Measurements from ENCODE around the gene VKORC1L1. TPM values are rescaled to one million over a fixed set of nuclear protein-coding genes. Genes with fewer than 3 reads are reported as not detected.
"Not testable (repeated sequence)": the region's sequence is repeated elsewhere in the genome, so short reads cannot be mapped to it uniquely, and the experiment has no call there.

Gene VKORC1L1
- total RNA-seq, 1 experiment from 2014 or later: 31.7 TPM

DNA sequence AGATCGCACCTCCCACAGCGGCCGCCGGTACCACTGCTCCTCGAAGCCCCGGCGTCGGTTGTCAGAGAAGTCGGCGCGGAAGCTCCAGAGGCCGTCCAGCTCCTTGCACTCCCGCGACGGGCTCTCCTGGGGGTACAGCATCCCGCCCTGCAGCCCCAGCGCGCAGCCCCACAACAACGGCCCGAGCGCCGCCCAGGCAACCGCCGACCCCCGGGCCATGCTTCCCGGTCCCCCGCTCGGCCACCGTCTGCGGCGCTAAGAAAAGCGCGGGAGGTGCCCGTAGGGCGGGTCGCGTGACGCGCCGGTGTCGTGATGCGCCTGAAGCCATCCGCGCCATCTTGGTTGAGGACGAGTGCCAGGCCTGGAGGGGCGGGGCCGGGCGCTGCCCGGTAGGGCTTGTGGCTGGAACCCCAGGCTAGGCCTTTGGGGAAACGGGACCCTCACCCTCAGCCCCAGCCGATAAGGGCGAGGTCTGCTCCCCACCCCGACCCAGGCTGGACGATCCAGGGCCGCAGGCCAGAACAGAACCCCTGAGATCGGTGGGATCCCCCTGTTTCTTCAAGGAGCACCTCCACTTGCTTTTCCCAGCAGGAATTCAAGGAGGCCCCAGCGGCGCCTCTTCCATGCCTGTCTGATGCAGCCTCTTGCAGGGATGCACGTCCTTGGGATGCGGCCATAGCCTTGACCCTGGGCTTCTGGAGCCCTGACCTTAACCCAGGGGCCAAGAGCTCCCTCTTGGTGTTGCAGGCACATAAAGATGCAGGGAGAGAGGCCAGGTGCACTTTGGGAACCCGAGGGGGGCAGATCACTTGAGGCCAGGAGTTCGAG is 109.3 kb downstream of the VKORC1L1 start, which contains the start of gene GUSB:
Gene GUSB, minus strand, starts transcription at position 249 of the 828 bp plus-strand sequence. Its CDS starts 30 bp downstream, at position 219.
- H3K4me2 ChIP-seq: peak within 1 kb of the TSS; percentile 91
- intact Hi-C loops (cut with micrococcal nuclease; ENCODE audit: unreplicated experiment): loop anchor here (5.0 kb wide), 1 partner anchor 130 kb away; the partner anchor contains the start of gene CRCP
- H3K9me3 ChIP-seq (ENCODE audit: insufficient read depth, low read depth): no peaks in the 10 kb centered on the region
- CTCF ChIA-PET: no interaction called here
- H3K27ac ChIP-seq: peak within 1 kb of the TSS; percentile 23; the same call in 1 of the 2 replicates
- H3K79me2 ChIP-seq (ENCODE audit: low read depth): peaks cover 19% of the 10 kb centered on the region
- H2AFZ ChIP-seq: peak within 1 kb of the TSS; percentile 97
- H3K9me2 ChIP-seq (ENCODE audit: insufficient read depth): no peaks in the 10 kb centered on the region
- no peaks in the 10 kb centered on the region for H3K36me3 ChIP-seq (ENCODE audit: low read depth)
- peak within 1 kb of the TSS; percentile 80 for H3K4me3 ChIP-seq
- DNase-seq: peak; percentile 72 to 91
- no TSS peak for BruUV-seq (replicated peaks)
- POLR2A ChIA-PET (ENCODE audit: unreplicated experiment): interaction anchor here (0.6 kb wide), 2 partner anchors 212 to 783 kb away, joined by 3 read pairs; no protein-coding TSS in a partner anchor
- H3F3A ChIP-seq (ENCODE audit: insufficient read depth, low read depth): peaks cover 9% of the 10 kb centered on the region
- peaks cover 25% of the 10 kb centered on the region for H3K4me1 ChIP-seq (replicated peaks; ENCODE audit: insufficient read depth)
- no peaks in the 10 kb centered on the region for H4K20me1 ChIP-seq (ENCODE audit: insufficient read depth)
- H3K27me3 ChIP-seq (ENCODE audit: insufficient read depth, low read depth): no peaks in the 10 kb centered on the region
- TF ChIP-seq EZH2 (IDR thresholded peaks at IDR 0.05; ENCODE audit: low read depth): no peak
- TF ChIP-seq, protein P1, sequence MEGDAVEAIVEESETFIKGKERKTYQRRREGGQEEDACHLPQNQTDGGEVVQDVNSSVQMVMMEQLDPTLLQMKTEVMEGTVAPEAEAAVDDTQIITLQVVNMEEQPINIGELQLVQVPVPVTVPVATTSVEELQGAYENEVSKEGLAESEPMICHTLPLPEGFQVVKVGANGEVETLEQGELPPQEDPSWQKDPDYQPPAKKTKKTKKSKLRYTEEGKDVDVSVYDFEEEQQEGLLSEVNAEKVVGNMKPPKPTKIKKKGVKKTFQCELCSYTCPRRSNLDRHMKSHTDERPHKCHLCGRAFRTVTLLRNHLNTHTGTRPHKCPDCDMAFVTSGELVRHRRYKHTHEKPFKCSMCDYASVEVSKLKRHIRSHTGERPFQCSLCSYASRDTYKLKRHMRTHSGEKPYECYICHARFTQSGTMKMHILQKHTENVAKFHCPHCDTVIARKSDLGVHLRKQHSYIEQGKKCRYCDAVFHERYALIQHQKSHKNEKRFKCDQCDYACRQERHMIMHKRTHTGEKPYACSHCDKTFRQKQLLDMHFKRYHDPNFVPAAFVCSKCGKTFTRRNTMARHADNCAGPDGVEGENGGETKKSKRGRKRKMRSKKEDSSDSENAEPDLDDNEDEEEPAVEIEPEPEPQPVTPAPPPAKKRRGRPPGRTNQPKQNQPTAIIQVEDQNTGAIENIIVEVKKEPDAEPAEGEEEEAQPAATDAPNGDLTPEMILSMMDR (conservative IDR thresholded peaks at IDR 0.05): no peak

DNA sequence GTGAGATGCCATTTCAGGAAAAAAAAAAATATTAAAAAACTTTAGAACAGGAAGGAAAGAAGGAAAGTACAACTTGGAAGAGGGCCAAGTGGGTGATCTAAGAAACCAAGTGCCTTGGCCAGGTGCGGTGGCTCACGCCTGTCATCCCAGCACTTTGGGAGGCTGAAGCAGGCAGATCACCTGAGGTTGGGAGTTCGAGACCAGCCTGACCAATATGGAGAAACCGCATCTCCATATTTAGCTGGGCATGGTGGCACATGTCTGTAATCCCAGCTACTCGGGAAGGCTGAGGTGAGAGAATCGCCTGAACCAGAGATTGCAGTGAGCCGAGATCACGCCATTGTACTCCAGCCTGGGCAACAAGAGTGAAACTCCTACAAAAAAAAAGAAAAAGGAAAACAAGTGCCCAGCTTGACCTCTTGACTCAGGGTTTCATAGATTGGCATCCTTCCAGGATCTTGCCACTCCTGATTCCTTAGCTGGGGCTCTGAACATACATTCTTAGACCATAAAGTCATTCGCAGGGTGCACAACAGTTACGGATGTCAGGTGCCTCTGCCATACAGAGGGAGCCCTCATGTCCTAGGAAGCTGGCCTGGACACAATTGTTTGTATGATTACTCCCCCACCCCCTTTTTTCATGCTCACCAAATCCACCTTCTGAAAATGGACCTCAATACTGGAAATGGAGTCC is 111.2 kb downstream of the VKORC1L1 start:
- H3K36me3 ChIP-seq (ENCODE audit: low read depth): no peaks in the 10 kb centered on the region
- no TSS peak for BruUV-seq (replicated peaks)
- no peak overlapping the region for H2AFZ ChIP-seq
- no peaks in the 10 kb centered on the region for H4K20me1 ChIP-seq (ENCODE audit: insufficient read depth)
- H3K4me2 ChIP-seq: peak overlapping the region; percentile 45
- no peaks in the 10 kb centered on the region for H3K9me3 ChIP-seq (ENCODE audit: insufficient read depth, low read depth)
- H3K4me1 ChIP-seq (replicated peaks; ENCODE audit: insufficient read depth): peaks cover 25% of the 10 kb centered on the region
- intact Hi-C loops (cut with micrococcal nuclease; ENCODE audit: unreplicated experiment): loop anchor here (1.0 to 5.0 kb wide), 2 partner anchors 32 to 128 kb away; partner anchors contain the start of gene CRCP
- peaks cover 19% of the 10 kb centered on the region for H3K79me2 ChIP-seq (ENCODE audit: low read depth)
- ChIA-PET POLR2A (ENCODE audit: unreplicated experiment) (no interaction called here), CTCF (no interaction called here)
- H3K27ac ChIP-seq: peak overlapping the region; percentile 65
- TF ChIP-seq, protein P1 (conservative IDR thresholded peaks at IDR 0.05): no peak
- TF ChIP-seq EZH2 (IDR thresholded peaks at IDR 0.05; ENCODE audit: low read depth): no peak
- H3K9me2 ChIP-seq (ENCODE audit: insufficient read depth): no peaks in the 10 kb centered on the region
- DNase-seq: peak; percentile 78 to 84
- peaks cover 9% of the 10 kb centered on the region for H3F3A ChIP-seq (ENCODE audit: insufficient read depth, low read depth)
- no peaks in the 10 kb centered on the region for H3K27me3 ChIP-seq (ENCODE audit: insufficient read depth, low read depth)
- no peak overlapping the region for H3K4me3 ChIP-seq

DNA sequence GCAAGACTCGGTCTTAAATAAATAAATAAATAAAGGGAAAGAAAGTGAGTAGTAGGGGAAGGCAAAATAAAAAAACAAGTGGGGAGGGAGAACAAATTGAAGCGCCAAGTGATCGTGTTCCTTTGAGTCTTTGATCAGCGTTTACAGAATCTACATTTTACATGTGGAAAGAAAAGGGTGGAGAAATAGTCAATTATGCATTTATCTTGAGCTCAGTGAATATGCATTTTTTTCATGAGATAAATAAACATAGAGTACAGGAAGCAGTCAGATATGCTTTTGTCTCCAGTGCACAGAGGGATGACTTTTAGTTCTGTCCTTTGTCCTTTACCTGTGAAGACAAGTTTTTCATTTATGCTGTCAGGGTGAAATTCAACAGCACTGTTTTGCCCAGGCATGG is 115.2 kb downstream of the VKORC1L1 start:
- H3K4me2 ChIP-seq: no peak overlapping the region
- H2AFZ ChIP-seq: no peak overlapping the region
- TF ChIP-seq, protein P1 (conservative IDR thresholded peaks at IDR 0.05): no peak
- no peak for TF ChIP-seq EZH2 (IDR thresholded peaks at IDR 0.05; ENCODE audit: low read depth)
- intact Hi-C loops (cut with micrococcal nuclease; ENCODE audit: unreplicated experiment): no loop called here
- no peak overlapping the region for H3K27ac ChIP-seq
- no peaks in the 10 kb centered on the region for H3K27me3 ChIP-seq (ENCODE audit: insufficient read depth, low read depth)
- no TSS peak for BruUV-seq (replicated peaks)
- ChIA-PET CTCF (no interaction called here), POLR2A (ENCODE audit: unreplicated experiment) (no interaction called here)
- DNase-seq: no peak
- no peaks in the 10 kb centered on the region for H3K9me3 ChIP-seq (ENCODE audit: insufficient read depth, low read depth)
- no peaks in the 10 kb centered on the region for H3K36me3 ChIP-seq (ENCODE audit: low read depth)
- H4K20me1 ChIP-seq (ENCODE audit: insufficient read depth): no peaks in the 10 kb centered on the region
- H3K4me3 ChIP-seq: no peak overlapping the region
- H3K4me1 ChIP-seq (replicated peaks; ENCODE audit: insufficient read depth): peaks cover 14% of the 10 kb centered on the region
- no peaks in the 10 kb centered on the region for H3K79me2 ChIP-seq (ENCODE audit: low read depth)
- no peaks in the 10 kb centered on the region for H3K9me2 ChIP-seq (ENCODE audit: insufficient read depth)
- peaks cover 9% of the 10 kb centered on the region for H3F3A ChIP-seq (ENCODE audit: insufficient read depth, low read depth)

DNA sequence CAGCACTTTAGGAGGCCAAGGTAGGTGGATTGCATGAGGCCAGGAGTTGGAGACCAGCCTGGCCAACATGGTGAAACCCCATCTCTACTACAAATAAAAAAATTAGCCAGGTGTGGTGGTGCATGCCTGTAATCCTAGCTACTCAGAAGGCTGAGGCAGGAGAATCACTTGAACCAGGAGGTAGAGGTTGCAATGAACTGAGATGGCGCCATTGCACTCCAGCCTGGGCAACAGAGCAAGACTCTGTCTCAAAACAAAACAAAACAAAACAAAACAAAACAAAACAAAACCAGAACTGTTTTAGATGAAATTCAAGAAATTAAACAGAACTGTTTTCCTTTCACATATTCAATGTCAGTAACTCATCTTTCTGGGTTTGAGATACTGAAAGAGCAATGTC is 115.6 kb downstream of the VKORC1L1 start:
- H3K4me3 ChIP-seq; H3K79me2 ChIP-seq (ENCODE audit: low read depth); H3K27me3 ChIP-seq (ENCODE audit: insufficient read depth, low read depth); H3K36me3 ChIP-seq (ENCODE audit: low read depth); DNase-seq; H2AFZ ChIP-seq; H3F3A ChIP-seq (ENCODE audit: insufficient read depth, low read depth); CTCF ChIA-PET; BruUV-seq (replicated peaks); intact Hi-C loops (cut with micrococcal nuclease; ENCODE audit: unreplicated experiment); H4K20me1 ChIP-seq (ENCODE audit: insufficient read depth); H3K9me2 ChIP-seq (ENCODE audit: insufficient read depth); H3K4me2 ChIP-seq; H3K9me3 ChIP-seq (ENCODE audit: insufficient read depth, low read depth); H3K27ac ChIP-seq: not testable (repeated sequence)
- POLR2A ChIA-PET (ENCODE audit: unreplicated experiment): interaction anchor here (0.6 kb wide), 1 partner anchor 208 kb away, joined by 19 read pairs; no protein-coding TSS in a partner anchor
- H3K4me1 ChIP-seq (replicated peaks; ENCODE audit: insufficient read depth): peaks cover 14% of the 10 kb centered on the region
